Measurements from ENCODE around the gene MT1E.

GRCh38 chr16:56613706-56614105 is 11.9 kb upstream of the MT1E start:
- TF ChIP-seq TAF1 (IDR thresholded peaks at IDR 0.05; ENCODE audit: low read depth) (no peak), EZH2 (IDR thresholded peaks at IDR 0.05; ENCODE audit: borderline replicate concordance, insufficient read depth, low read length, poor library complexity, severe bottlenecking) (no peak), POLR2AphosphoS5 (IDR thresholded peaks at IDR 0.05) (no peak), EP300 (conservative IDR thresholded peaks at IDR 0.05; ENCODE audit: poor library complexity, severe bottlenecking) (no peak), RAD21 (conservative IDR thresholded peaks at IDR 0.05) (no peak), SMC3 (conservative IDR thresholded peaks at IDR 0.05; ENCODE audit: poor library complexity) (no peak), MXI1 (conservative IDR thresholded peaks at IDR 0.05; ENCODE audit: poor library complexity, severe bottlenecking) (no peak)
- TF ChIP-seq, protein P1, sequence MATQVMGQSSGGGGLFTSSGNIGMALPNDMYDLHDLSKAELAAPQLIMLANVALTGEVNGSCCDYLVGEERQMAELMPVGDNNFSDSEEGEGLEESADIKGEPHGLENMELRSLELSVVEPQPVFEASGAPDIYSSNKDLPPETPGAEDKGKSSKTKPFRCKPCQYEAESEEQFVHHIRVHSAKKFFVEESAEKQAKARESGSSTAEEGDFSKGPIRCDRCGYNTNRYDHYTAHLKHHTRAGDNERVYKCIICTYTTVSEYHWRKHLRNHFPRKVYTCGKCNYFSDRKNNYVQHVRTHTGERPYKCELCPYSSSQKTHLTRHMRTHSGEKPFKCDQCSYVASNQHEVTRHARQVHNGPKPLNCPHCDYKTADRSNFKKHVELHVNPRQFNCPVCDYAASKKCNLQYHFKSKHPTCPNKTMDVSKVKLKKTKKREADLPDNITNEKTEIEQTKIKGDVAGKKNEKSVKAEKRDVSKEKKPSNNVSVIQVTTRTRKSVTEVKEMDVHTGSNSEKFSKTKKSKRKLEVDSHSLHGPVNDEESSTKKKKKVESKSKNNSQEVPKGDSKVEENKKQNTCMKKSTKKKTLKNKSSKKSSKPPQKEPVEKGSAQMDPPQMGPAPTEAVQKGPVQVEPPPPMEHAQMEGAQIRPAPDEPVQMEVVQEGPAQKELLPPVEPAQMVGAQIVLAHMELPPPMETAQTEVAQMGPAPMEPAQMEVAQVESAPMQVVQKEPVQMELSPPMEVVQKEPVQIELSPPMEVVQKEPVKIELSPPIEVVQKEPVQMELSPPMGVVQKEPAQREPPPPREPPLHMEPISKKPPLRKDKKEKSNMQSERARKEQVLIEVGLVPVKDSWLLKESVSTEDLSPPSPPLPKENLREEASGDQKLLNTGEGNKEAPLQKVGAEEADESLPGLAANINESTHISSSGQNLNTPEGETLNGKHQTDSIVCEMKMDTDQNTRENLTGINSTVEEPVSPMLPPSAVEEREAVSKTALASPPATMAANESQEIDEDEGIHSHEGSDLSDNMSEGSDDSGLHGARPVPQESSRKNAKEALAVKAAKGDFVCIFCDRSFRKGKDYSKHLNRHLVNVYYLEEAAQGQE (IDR thresholded peaks at IDR 0.05; ENCODE audit: borderline replicate concordance), result no peak
- TF ChIP-seq, protein P2, sequence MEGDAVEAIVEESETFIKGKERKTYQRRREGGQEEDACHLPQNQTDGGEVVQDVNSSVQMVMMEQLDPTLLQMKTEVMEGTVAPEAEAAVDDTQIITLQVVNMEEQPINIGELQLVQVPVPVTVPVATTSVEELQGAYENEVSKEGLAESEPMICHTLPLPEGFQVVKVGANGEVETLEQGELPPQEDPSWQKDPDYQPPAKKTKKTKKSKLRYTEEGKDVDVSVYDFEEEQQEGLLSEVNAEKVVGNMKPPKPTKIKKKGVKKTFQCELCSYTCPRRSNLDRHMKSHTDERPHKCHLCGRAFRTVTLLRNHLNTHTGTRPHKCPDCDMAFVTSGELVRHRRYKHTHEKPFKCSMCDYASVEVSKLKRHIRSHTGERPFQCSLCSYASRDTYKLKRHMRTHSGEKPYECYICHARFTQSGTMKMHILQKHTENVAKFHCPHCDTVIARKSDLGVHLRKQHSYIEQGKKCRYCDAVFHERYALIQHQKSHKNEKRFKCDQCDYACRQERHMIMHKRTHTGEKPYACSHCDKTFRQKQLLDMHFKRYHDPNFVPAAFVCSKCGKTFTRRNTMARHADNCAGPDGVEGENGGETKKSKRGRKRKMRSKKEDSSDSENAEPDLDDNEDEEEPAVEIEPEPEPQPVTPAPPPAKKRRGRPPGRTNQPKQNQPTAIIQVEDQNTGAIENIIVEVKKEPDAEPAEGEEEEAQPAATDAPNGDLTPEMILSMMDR (IDR thresholded peaks at IDR 0.05; ENCODE audit: poor library complexity, severe bottlenecking), result no peak
